SK-N-SH (cell line): Measurements from ENCODE around the gene PRMT9. TPM values are rescaled to one million over a fixed set of nuclear protein-coding genes. Genes with fewer than 3 reads are reported as not detected.

Source experiments
- CTCF ChIA-PET: fragments of 300-600, 350-600 bp; formaldehyde crosslinking; extraction: SDS; loops from one replicate; lab custom pipeline; 2021; lab: Yijun Ruan, JAX
- POLR2A ChIA-PET: fragments of 350-600 bp; sonication (Branson Sonifier 250); formaldehyde crosslinking; extraction: SDS; loops from one replicate; lab custom pipeline; 2020; ENCODE audit warnings: antibody characterized with exemption, inconsistent platforms; lab: Yijun Ruan, JAX
- DNase-seq: peaks from one replicate; pipeline ENCODE4 v3.0.0; 2012
- H2AFZ ChIP-seq: fragments of 200-600 bp; sonication (generic); 2 replicates; pipeline ENCODE4 v1.8.1; 2016; ENCODE audit warnings: antibody characterized with exemption, mild to moderate bottlenecking, low read depth
- H3F3A ChIP-seq: fragments of 200-600 bp; sonication (generic); replicated peaks from 2 replicates; pipeline ENCODE3; 2016; ENCODE audit warnings: antibody characterized with exemption, mild to moderate bottlenecking; ENCODE audit not compliant: insufficient read depth
- H3K27ac ChIP-seq, 2 experiments: fragments of 200-500 bp in 1 of 2; fragments of 200-600 bp in 1 of 2; sonication (Bioruptor generic) in 1 of 2; sonication (generic), shearing (Covaris generic) in 1 of 2; 2 replicates each; pipeline versions ENCODE4 v1.5.1 to v1.6.1; 2014 to 2016; ENCODE audit warnings: low read depth in 2 of 2, inconsistent platforms in 1 of 2, low read length in 1 of 2, mild to moderate bottlenecking in 1 of 2, mixed read lengths in 1 of 2
- H3K27me3 ChIP-seq: fragments of 200-600 bp; sonication (generic), shearing (Covaris generic); 2 replicates; pipeline ENCODE4 v1.6.1; 2016; ENCODE audit warnings: mixed run types; ENCODE audit not compliant: insufficient read depth
- H3K36me3 ChIP-seq, 2 experiments: fragments of 200-500 bp in 1 of 2; fragments of 200-600 bp in 1 of 2; sonication (Bioruptor generic) in 1 of 2; sonication (generic) in 1 of 2; replicated peaks in 1 of 2; 2 replicates each; pipeline versions ENCODE3 to v1.5.1; 2014 to 2016; ENCODE audit warnings: low read length in 1 of 2, mild to moderate bottlenecking in 1 of 2; ENCODE audit not compliant: insufficient read depth in 2 of 2, control insufficient read depth in 1 of 2
- H3K4me1 ChIP-seq, 2 experiments: fragments of 200-500 bp in 1 of 2; fragments of 200-600 bp in 1 of 2; sonication (Bioruptor generic) in 1 of 2; sonication (generic), shearing (Covaris generic) in 1 of 2; 2 replicates each; pipeline versions ENCODE4 v1.5.1 to v1.6.1; 2014 to 2016; ENCODE audit warnings: low read depth in 1 of 2, low read length in 1 of 2, mixed run types in 1 of 2; ENCODE audit not compliant: insufficient read depth in 2 of 2, control insufficient read depth in 1 of 2
- H3K4me2 ChIP-seq: fragments of 200-600 bp; sonication (generic), shearing (Covaris generic); 2 replicates; pipeline ENCODE4 v1.6.1; 2017; ENCODE audit warnings: mixed run types
- H3K4me3 ChIP-seq, 2 experiments: fragments of 200-500 bp in 1 of 2; fragments of 200-600 bp in 1 of 2; sonication (Bioruptor generic) in 1 of 2; sonication (generic), shearing (Covaris generic) in 1 of 2; 2 replicates each; pipeline versions ENCODE4 v1.5.1 to v1.8.1; 2014 to 2016; ENCODE audit warnings: low read depth in 2 of 2, inconsistent platforms in 1 of 2, low read length in 1 of 2, mild to moderate bottlenecking in 1 of 2, mixed read lengths in 1 of 2, moderate library complexity in 1 of 2
- H3K79me2 ChIP-seq: fragments of 200-600 bp; sonication (generic); 2 replicates; pipeline ENCODE4 v1.8.1; 2017; ENCODE audit warnings: mild to moderate bottlenecking; ENCODE audit not compliant: insufficient read depth
- H3K9ac ChIP-seq: fragments of 200-600 bp; sonication (generic); 2 replicates; pipeline ENCODE4 v1.6.1; 2017; ENCODE audit warnings: mixed run types
- H3K9me2 ChIP-seq: fragments of 200-600 bp; sonication (generic); 2 replicates; pipeline ENCODE4 v1.6.1; 2017; ENCODE audit warnings: mixed run types
- H3K9me3 ChIP-seq: fragments of 200-600 bp; sonication (generic); 2 replicates; pipeline ENCODE4 v1.6.1; 2017; ENCODE audit warnings: mixed run types, mild to moderate bottlenecking, moderate library complexity
- H4K20me1 ChIP-seq: fragments of 200-600 bp; sonication (generic); 2 replicates; pipeline ENCODE4 v1.6.1; 2017; ENCODE audit warnings: mild to moderate bottlenecking, mixed run types; ENCODE audit not compliant: insufficient read depth
- CHD2 ChIP-seq: fragments of 150-350 bp; IDR thresholded peaks from 2 replicates; pipeline ENCODE4 v1.6.1; 2018; ENCODE audit warnings: low read length; ENCODE audit not compliant: partially characterized antibody
- ELF1 ChIP-seq: IDR thresholded peaks from 2 replicates; pipeline ENCODE4 v1.4.0; 2012
- EP300 ChIP-seq, 2 experiments: IDR thresholded peaks; 2 replicates each; pipeline versions ENCODE4 v1.4.0 to v1.6.1; 2012; ENCODE audit warnings: borderline replicate concordance in 1 of 2, low read depth in 1 of 2, low read length in 1 of 2
- EZH2phosphoT487 ChIP-seq: fragments of 200-600 bp; sonication (generic); IDR thresholded peaks from 2 replicates; pipeline ENCODE4 v1.6.1; 2017; ENCODE audit warnings: low read depth, mixed run types, mild to moderate bottlenecking, antibody characterized with exemption, moderate library complexity, borderline replicate concordance
- FOSL2 ChIP-seq: IDR thresholded peaks from 2 replicates; pipeline ENCODE4 v1.4.0; 2012; ENCODE audit warnings: low read depth, mild to moderate bottlenecking, moderate library complexity, borderline replicate concordance
- FOXJ3 ChIP-seq: sonication (generic); formaldehyde crosslinking; IDR thresholded peaks from 2 replicates; pipeline ENCODE4 v1.5.1; 2020; ENCODE audit warnings: mild to moderate bottlenecking, missing genetic modification reagents
- FOXM1 ChIP-seq: IDR thresholded peaks from 2 replicates; pipeline ENCODE4 v1.4.0; 2012; ENCODE audit warnings: low read depth, mild to moderate bottlenecking
- GABPA ChIP-seq: IDR thresholded peaks from 2 replicates; pipeline ENCODE4 v1.4.0; 2012; ENCODE audit warnings: low read depth, mild to moderate bottlenecking
- GATA2 ChIP-seq: sonication (generic); formaldehyde crosslinking; IDR thresholded peaks from 2 replicates; pipeline ENCODE4 v1.5.0; 2020; ENCODE audit warnings: mild to moderate bottlenecking, missing genetic modification reagents
- JUND ChIP-seq: IDR thresholded peaks from 2 replicates; pipeline ENCODE4 v1.4.0; 2012
- MEF2A ChIP-seq: IDR thresholded peaks from 2 replicates; pipeline ENCODE4 v1.4.0; 2012; ENCODE audit warnings: low read depth, borderline replicate concordance
- MXI1 ChIP-seq: IDR thresholded peaks from 2 replicates; pipeline ENCODE4 v1.6.1; 2012; ENCODE audit warnings: mild to moderate bottlenecking, low read depth, low read length, improper control_type of control experiment
- NRF1 ChIP-seq: IDR thresholded peaks from 2 replicates; pipeline ENCODE4 v1.6.1; 2012; ENCODE audit warnings: low read depth, mild to moderate bottlenecking, low read length
- POLR2AphosphoS5 ChIP-seq: IDR thresholded peaks from 2 replicates; pipeline ENCODE4 v1.6.1; 2012; ENCODE audit warnings: low read depth, low read length
- RAD21 ChIP-seq: IDR thresholded peaks from 2 replicates; pipeline ENCODE4 v1.6.1; 2012; ENCODE audit warnings: mild to moderate bottlenecking, low read length
- RFX5 ChIP-seq: IDR thresholded peaks from 2 replicates; pipeline ENCODE4 v1.6.1; 2012; ENCODE audit warnings: mild to moderate bottlenecking, improper control_type of control experiment, low read length
- RXRA ChIP-seq: IDR thresholded peaks from 2 replicates; pipeline ENCODE4 v1.4.0; 2012; ENCODE audit warnings: low read depth, mild to moderate bottlenecking, borderline replicate concordance
- SIN3A ChIP-seq: IDR thresholded peaks from 2 replicates; pipeline ENCODE4 v1.6.1; 2012; ENCODE audit warnings: low read depth, mild to moderate bottlenecking, low read length, moderate library complexity, borderline replicate concordance
- TAF1 ChIP-seq: IDR thresholded peaks from 2 replicates; pipeline ENCODE4 v1.6.1; 2012; ENCODE audit warnings: low read depth, mild to moderate bottlenecking, low read length, moderate library complexity, borderline replicate concordance
- TCF12 ChIP-seq: IDR thresholded peaks from 2 replicates; pipeline ENCODE4 v1.4.0; 2012
- TEAD4 ChIP-seq: IDR thresholded peaks from 2 replicates; pipeline ENCODE4 v1.4.0; 2012; ENCODE audit warnings: mild to moderate bottlenecking, borderline replicate concordance; ENCODE audit not compliant: insufficient read depth
- YY1 ChIP-seq: IDR thresholded peaks from 2 replicates; pipeline ENCODE4 v1.4.0; 2012; ENCODE audit warnings: low read depth, mild to moderate bottlenecking
- WGBS: methylation state at CpG from one replicate; pipeline ENCODE4 v1.1.6; 2017; ENCODE audit warnings: low lambda C conversion rate; 5-methylcytosine and 5-hydroxymethylcytosine counted together
- polyA plus RNA-seq, 3 experiments: library from polyadenylated mRNA; depleted of rRNA; stranded (reverse); fragments of >200 nt; gene quantifications; 2 replicates each; pipeline ENCODE4 v1.2.3, GENCODE V29; 2012
- TF ChIP-seq, protein P1 (sequence below): IDR thresholded peaks from 2 replicates; pipeline ENCODE4 v1.4.0; 2012; ENCODE audit warnings: low read depth, borderline replicate concordance
- TF ChIP-seq, protein P2 (sequence below): IDR thresholded peaks from 2 replicates; pipeline ENCODE4 v1.4.0; 2012; ENCODE audit warnings: low read depth, borderline replicate concordance
- TF ChIP-seq, protein P3 (sequence below): IDR thresholded peaks from 2 replicates; pipeline ENCODE4 v1.6.1; 2012; ENCODE audit warnings: mild to moderate bottlenecking, low read depth, low read length, moderate library complexity

PRMT9 gene
- polyA plus RNA-seq, 1 of the 3 experiments (the other 2 are of a cell fraction), result 3.9 TPM

GRCh38 chr4:147731580-147732517, 47.9 kb upstream of the PRMT9 start, which contains the start of gene ARHGAP10:
Gene ARHGAP10, plus strand, starts transcription at chr4:147732088. Its CDS starts 214 bp downstream, at chr4:147732302.
- Histone ChIP-seq H3K9me2 (no peaks in the 10 kb centered on the region), H3K27me3 (no peaks in the 10 kb centered on the region), H3K9ac (peak within 1 kb of the TSS; percentile 83), H3K79me2 (peaks cover 47% of the 10 kb centered on the region), H3K27ac (peak within 1 kb of the TSS; percentile 77 to 91), H4K20me1 (no peaks in the 10 kb centered on the region; the same call in 1 of the 2 replicates), H3K4me1 (peaks cover 25 to 29% of the 10 kb centered on the region in 2 experiments; a peak in 3 of 4 replicates), H3K4me3 (peak within 1 kb of the TSS; percentile 92 to 94), H3K36me3 (no peaks in the 10 kb centered on the region), H3F3A (peaks cover 41% of the 10 kb centered on the region), H3K4me2 (peak within 1 kb of the TSS; percentile 99), H2AFZ (peak within 1 kb of the TSS; percentile 98), H3K9me3 (no peaks in the 10 kb centered on the region)
- peak; percentile 85 for DNase-seq
- ChIA-PET POLR2A (interaction anchor here (0.6 to 1.9 kb wide), 5 partner anchors 10 to 131 kb away, joined by 3 to 11 read pairs (median 3); partner anchors contain the start of genes PRMT9 and TMEM184C), CTCF (interaction anchor here (1.0 to 5.0 kb wide), 8 partner anchors 11 to 134 kb away, joined by 3 to 67 read pairs (median 6); no protein-coding TSS in a partner anchor)
- under 1% methylated on average over 54 of the region's 106 CpGs for WGBS
- no peak; a peak in 1 of 4 replicates for TF ChIP-seq EP300 (IDR thresholded peaks at IDR 0.05; ENCODE audit: borderline replicate concordance in 1 of 2, low read depth in 1 of 2, low read length in 1 of 2)
- TF ChIP-seq GATA2 (CRISPR knock-in tag), result no peak
- TF ChIP-seq TAF1, result peak; percentile 50
- TF ChIP-seq ELF1, result peak; percentile 30; the same call in 1 of the 2 replicates
- TF ChIP-seq MXI1, result peak; percentile 72
- TF ChIP-seq TCF12, result peak; percentile 35; the same call in 1 of the 2 replicates
- TF ChIP-seq POLR2AphosphoS5, result peak; percentile 58; the same call in 1 of the 2 replicates
- 0 out of 2 replicates have a peak, but pooled peaks have one; percentile 28 for TF ChIP-seq YY1
- TF ChIP-seq MEF2A, result no peak
- no peak for TF ChIP-seq RFX5
- no peak for TF ChIP-seq EZH2phosphoT487
- peak; percentile 47; the same call in 1 of the 2 replicates for TF ChIP-seq JUND
- no peak for TF ChIP-seq TEAD4
- TF ChIP-seq CHD2, result no peak
- TF ChIP-seq FOXM1, result no peak
- TF ChIP-seq SIN3A, result no peak
- TF ChIP-seq NRF1, result 0 out of 2 replicates have a peak, but pooled peaks have one; percentile 15
- TF ChIP-seq, protein P1, sequence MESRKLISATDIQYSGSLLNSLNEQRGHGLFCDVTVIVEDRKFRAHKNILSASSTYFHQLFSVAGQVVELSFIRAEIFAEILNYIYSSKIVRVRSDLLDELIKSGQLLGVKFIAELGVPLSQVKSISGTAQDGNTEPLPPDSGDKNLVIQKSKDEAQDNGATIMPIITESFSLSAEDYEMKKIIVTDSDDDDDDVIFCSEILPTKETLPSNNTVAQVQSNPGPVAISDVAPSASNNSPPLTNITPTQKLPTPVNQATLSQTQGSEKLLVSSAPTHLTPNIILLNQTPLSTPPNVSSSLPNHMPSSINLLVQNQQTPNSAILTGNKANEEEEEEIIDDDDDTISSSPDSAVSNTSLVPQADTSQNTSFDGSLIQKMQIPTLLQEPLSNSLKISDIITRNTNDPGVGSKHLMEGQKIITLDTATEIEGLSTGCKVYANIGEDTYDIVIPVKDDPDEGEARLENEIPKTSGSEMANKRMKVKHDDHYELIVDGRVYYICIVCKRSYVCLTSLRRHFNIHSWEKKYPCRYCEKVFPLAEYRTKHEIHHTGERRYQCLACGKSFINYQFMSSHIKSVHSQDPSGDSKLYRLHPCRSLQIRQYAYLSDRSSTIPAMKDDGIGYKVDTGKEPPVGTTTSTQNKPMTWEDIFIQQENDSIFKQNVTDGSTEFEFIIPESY, result no peak
- TF ChIP-seq, protein P2, sequence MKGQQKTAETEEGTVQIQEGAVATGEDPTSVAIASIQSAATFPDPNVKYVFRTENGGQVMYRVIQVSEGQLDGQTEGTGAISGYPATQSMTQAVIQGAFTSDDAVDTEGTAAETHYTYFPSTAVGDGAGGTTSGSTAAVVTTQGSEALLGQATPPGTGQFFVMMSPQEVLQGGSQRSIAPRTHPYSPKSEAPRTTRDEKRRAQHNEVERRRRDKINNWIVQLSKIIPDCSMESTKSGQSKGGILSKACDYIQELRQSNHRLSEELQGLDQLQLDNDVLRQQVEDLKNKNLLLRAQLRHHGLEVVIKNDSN, result no peak
- TF ChIP-seq RXRA, result no peak
- TF ChIP-seq FOXJ3 (CRISPR knock-in tag), result no peak
- TF ChIP-seq FOSL2, result peak; percentile 67
- TF ChIP-seq, protein P3, sequence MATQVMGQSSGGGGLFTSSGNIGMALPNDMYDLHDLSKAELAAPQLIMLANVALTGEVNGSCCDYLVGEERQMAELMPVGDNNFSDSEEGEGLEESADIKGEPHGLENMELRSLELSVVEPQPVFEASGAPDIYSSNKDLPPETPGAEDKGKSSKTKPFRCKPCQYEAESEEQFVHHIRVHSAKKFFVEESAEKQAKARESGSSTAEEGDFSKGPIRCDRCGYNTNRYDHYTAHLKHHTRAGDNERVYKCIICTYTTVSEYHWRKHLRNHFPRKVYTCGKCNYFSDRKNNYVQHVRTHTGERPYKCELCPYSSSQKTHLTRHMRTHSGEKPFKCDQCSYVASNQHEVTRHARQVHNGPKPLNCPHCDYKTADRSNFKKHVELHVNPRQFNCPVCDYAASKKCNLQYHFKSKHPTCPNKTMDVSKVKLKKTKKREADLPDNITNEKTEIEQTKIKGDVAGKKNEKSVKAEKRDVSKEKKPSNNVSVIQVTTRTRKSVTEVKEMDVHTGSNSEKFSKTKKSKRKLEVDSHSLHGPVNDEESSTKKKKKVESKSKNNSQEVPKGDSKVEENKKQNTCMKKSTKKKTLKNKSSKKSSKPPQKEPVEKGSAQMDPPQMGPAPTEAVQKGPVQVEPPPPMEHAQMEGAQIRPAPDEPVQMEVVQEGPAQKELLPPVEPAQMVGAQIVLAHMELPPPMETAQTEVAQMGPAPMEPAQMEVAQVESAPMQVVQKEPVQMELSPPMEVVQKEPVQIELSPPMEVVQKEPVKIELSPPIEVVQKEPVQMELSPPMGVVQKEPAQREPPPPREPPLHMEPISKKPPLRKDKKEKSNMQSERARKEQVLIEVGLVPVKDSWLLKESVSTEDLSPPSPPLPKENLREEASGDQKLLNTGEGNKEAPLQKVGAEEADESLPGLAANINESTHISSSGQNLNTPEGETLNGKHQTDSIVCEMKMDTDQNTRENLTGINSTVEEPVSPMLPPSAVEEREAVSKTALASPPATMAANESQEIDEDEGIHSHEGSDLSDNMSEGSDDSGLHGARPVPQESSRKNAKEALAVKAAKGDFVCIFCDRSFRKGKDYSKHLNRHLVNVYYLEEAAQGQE, result peak; percentile 28; the same call in 1 of the 2 replicates
- TF ChIP-seq GABPA, result peak; percentile 50
- TF ChIP-seq RAD21, result no peak
